Natural killer cell (primary cell): Measurements from ENCODE around the gene BCLAF1. TPM values are rescaled to one million over a fixed set of nuclear protein-coding genes. Genes with fewer than 3 reads are reported as not detected.

ENCODE experiments used
- ATAC-seq, 3 donors: fragments of 150-1000 bp in 2 of 3; fragments of 200-7000 bp in 1 of 3; cut with Tn5 transposase; 1 replicate in 1 of 3; 2 replicates in 2 of 3; pipeline ENCODE4 v1.10.0; 2021; ENCODE audit warnings: mild to moderate bottlenecking in 2 of 3, moderate library complexity in 2 of 3
- DNase-seq, 2 donors: peaks; one replicate each; pipeline versions ENCODE4 v3.0.0 to v3.0.0-alpha.2; 2013 to 2021; ENCODE audit warnings: mixed read lengths in 1 of 2
- H3K27ac ChIP-seq: one replicate; pipeline ENCODE4 v1.5.1; 2013; ENCODE audit warnings: mild to moderate bottlenecking, low read length
- H3K27me3 ChIP-seq: one replicate; pipeline ENCODE4 v1.6.1; 2013; ENCODE audit warnings: low read length; ENCODE audit not compliant: control insufficient read depth, insufficient read depth
- H3K36me3 ChIP-seq: one replicate; pipeline ENCODE4 v1.6.1; 2013; ENCODE audit warnings: low read length; ENCODE audit not compliant: control insufficient read depth, insufficient read depth
- H3K4me1 ChIP-seq: one replicate; pipeline ENCODE4 v1.6.1; 2013; ENCODE audit warnings: low read length; ENCODE audit not compliant: control insufficient read depth, insufficient read depth
- H3K4me3 ChIP-seq: one replicate; pipeline ENCODE4 v1.5.1; 2013; ENCODE audit warnings: low read length
- H3K9me3 ChIP-seq: one replicate; pipeline ENCODE4 v1.6.1; 2013; ENCODE audit warnings: low read length; ENCODE audit not compliant: control insufficient read depth, insufficient read depth
- H3K27ac Mint-ChIP-seq, 2 donors: one replicate each; pipeline ENCODE4 v1.8.0; 2022; ENCODE audit warnings: mild to moderate bottlenecking in 2 of 2, mixed read lengths in 2 of 2, moderate library complexity in 1 of 2
- H3K27me3 Mint-ChIP-seq, 2 donors: one replicate each; pipeline ENCODE4 v1.8.0; 2022; ENCODE audit warnings: low read depth in 2 of 2, mixed read lengths in 2 of 2
- H3K36me3 Mint-ChIP-seq: one replicate; pipeline ENCODE4 v1.8.0; 2022; ENCODE audit warnings: mixed read lengths
- H3K4me1 Mint-ChIP-seq, 2 donors: one replicate each; pipeline ENCODE4 v1.8.0; 2022; ENCODE audit warnings: mixed read lengths in 2 of 2
- H3K4me3 Mint-ChIP-seq: one replicate; pipeline ENCODE4 v1.8.0; 2022; ENCODE audit warnings: mild to moderate bottlenecking, moderate library complexity, mixed read lengths
- H3K9me3 Mint-ChIP-seq, 2 donors: one replicate each; pipeline ENCODE4 v1.8.0; 2022; ENCODE audit warnings: mixed read lengths in 2 of 2
- WGBS: methylation state at CpG from one replicate; pipeline ENCODE4 v1.1.7; 2013; ENCODE audit warnings: missing lambda C conversion rate; ENCODE audit not compliant: insufficient coverage; 5-methylcytosine and 5-hydroxymethylcytosine counted together
- intact Hi-C: fragments of 100-400 bp; cut with micrococcal nuclease; formaldehyde crosslinking; loops from one replicate; pipeline ENCODE4 v1.14.2; 2022
- total RNA-seq, 4 donors: library from RNA; stranded (reverse); fragments of 120-200 nt in 1 of 4; gene quantifications; one replicate each; pipeline versions ENCODE4 v1.2.3 to v1.2.4, GENCODE V29; 2013 to 2022
- TF ChIP-seq, protein P1 (sequence below): fragments of 200-600 bp; IDR thresholded peaks from one replicate; pipeline ENCODE4 v1.8.0; 2022; ENCODE audit warnings: antibody characterized with exemption

BCLAF1 gene
- total RNA-seq, 3 donors from 2014 or later (not counting 1 experiment from before 2014, with no cell fraction given): 391 to 582 (median 465) TPM

DNA sequence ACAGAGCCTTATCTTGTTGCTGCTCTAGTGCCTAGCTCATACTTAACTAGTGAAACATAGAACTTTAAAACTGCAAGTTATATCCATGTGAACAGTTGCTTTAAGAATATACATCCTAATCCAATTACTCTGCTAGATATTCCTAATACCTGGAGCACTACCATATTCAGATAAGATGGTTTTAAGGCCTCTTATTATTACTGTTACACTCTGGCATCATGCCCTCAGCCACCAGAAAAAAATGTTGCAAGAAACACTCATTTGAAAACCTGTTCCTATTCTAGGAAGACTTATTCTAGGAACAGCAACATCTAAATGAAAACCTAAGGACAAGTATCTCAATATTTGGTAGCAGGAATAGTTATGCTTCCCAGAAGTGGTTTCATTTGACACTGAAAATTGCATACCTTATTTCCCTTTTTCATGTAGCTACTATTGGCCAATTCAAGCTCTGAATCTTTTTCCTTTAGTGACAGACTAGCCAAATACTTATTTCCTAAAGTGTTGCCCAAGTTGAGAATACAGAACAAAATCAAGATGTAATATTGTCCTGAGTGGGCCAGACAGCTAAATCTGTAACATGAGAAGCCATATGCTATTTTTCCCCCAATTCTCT is 34.7 kb downstream of the BCLAF1 start:
- ATAC-seq (no peak), DNase-seq (no peak)
- Mint-ChIP-seq H3K4me1 (peaks cover 12 to 27% of the 10 kb centered on the region in 2 donors), H3K36me3 (no peaks in the 10 kb centered on the region), H3K9me3 (no peaks in the 10 kb centered on the region), H3K27me3 (no peaks in the 10 kb centered on the region), H3K4me3 (no peak overlapping the region), H3K27ac (peak overlapping the region in 1 of 2 donors; percentile 80)
- Histone ChIP-seq H3K4me1 (peaks cover 7% of the 10 kb centered on the region), H3K4me3 (no peak overlapping the region), H3K9me3 (no peaks in the 10 kb centered on the region), H3K36me3 (peaks cover 40% of the 10 kb centered on the region), H3K27ac (no peak overlapping the region), H3K27me3 (no peaks in the 10 kb centered on the region)
- intact Hi-C loops: no loop called here
- TF ChIP-seq, protein P1, sequence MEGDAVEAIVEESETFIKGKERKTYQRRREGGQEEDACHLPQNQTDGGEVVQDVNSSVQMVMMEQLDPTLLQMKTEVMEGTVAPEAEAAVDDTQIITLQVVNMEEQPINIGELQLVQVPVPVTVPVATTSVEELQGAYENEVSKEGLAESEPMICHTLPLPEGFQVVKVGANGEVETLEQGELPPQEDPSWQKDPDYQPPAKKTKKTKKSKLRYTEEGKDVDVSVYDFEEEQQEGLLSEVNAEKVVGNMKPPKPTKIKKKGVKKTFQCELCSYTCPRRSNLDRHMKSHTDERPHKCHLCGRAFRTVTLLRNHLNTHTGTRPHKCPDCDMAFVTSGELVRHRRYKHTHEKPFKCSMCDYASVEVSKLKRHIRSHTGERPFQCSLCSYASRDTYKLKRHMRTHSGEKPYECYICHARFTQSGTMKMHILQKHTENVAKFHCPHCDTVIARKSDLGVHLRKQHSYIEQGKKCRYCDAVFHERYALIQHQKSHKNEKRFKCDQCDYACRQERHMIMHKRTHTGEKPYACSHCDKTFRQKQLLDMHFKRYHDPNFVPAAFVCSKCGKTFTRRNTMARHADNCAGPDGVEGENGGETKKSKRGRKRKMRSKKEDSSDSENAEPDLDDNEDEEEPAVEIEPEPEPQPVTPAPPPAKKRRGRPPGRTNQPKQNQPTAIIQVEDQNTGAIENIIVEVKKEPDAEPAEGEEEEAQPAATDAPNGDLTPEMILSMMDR: no peak

DNA sequence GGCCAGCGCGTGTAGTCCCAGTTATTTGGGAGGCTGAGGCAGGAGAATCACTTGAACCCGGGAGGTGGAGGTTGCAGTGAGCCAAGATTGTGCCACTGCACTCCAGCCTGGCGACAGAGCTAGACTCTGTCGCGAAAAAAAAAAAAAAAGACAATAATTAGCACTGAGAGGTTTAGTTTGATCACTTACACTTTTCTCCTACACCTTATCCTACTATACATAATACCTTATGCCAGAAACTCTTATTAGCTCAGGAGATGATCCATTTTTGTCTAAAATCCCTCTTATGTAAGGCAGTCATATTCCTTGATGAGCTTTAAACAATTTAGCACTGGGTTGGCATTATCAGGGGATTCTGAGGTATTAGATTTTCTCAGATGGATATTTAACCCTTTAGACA is 35.9 kb downstream of the BCLAF1 start:
- TF ChIP-seq, protein P1: no peak
- H3K4me1 ChIP-seq: peaks cover 15% of the 10 kb centered on the region
- DNase-seq (no peak), ATAC-seq (no peak)
- peak overlapping the region in 1 of 2 donors; percentile 80 for H3K27ac Mint-ChIP-seq
- H3K27me3 ChIP-seq: no peaks in the 10 kb centered on the region
- peak overlapping the region; percentile 25 for H3K4me3 Mint-ChIP-seq
- H3K36me3 Mint-ChIP-seq: no peaks in the 10 kb centered on the region
- H3K9me3 ChIP-seq: no peaks in the 10 kb centered on the region
- peaks cover 24 to 32% of the 10 kb centered on the region in 2 donors for H3K4me1 Mint-ChIP-seq
- H3K27ac ChIP-seq: no peak overlapping the region
- H3K36me3 ChIP-seq: peaks cover 30% of the 10 kb centered on the region
- no peaks in the 10 kb centered on the region for H3K9me3 Mint-ChIP-seq
- 93% methylated on average over 6 of the region's 6 CpGs for WGBS
- H3K27me3 Mint-ChIP-seq: no peaks in the 10 kb centered on the region
- intact Hi-C loops: no loop called here
- H3K4me3 ChIP-seq: no peak overlapping the region

DNA sequence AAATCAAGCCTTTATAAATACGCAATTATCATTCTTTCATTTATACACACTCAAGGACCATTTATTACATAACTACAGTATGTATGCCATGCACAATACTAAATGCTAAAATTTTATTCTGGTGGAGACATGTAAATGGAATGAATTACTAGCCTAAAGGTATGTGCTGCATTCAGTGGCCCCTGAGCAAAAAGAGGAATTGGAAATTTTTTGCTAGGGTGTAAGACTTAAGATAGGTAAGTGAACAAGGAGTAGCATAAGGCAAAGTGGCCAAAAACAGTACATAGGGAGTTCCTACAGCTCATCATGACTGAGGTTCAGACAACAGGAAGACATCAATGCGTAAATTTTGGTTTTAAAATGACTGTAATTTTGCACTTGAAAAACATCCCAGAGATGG is 37.2 kb downstream of the BCLAF1 start:
- no peaks in the 10 kb centered on the region for H3K36me3 Mint-ChIP-seq
- Histone ChIP-seq H3K36me3 (peaks cover 17% of the 10 kb centered on the region), H3K9me3 (no peaks in the 10 kb centered on the region), H3K27me3 (no peaks in the 10 kb centered on the region), H3K4me1 (peaks cover 15% of the 10 kb centered on the region), H3K4me3 (no peak overlapping the region), H3K27ac (no peak overlapping the region)
- DNase-seq (peak in 1 of 2 donors; percentile 37), ATAC-seq (no peak)
- WGBS: 57% methylated on average over 1 of the region's 2 CpGs
- intact Hi-C loops: no loop called here
- no peaks in the 10 kb centered on the region for H3K27me3 Mint-ChIP-seq
- H3K9me3 Mint-ChIP-seq: no peaks in the 10 kb centered on the region
- peak overlapping the region; percentile 71 for H3K4me3 Mint-ChIP-seq
- H3K27ac Mint-ChIP-seq: peak overlapping the region; percentile 1 to 80
- H3K4me1 Mint-ChIP-seq: peaks cover 24 to 32% of the 10 kb centered on the region in 2 donors
- TF ChIP-seq, protein P1: no peak

DNA sequence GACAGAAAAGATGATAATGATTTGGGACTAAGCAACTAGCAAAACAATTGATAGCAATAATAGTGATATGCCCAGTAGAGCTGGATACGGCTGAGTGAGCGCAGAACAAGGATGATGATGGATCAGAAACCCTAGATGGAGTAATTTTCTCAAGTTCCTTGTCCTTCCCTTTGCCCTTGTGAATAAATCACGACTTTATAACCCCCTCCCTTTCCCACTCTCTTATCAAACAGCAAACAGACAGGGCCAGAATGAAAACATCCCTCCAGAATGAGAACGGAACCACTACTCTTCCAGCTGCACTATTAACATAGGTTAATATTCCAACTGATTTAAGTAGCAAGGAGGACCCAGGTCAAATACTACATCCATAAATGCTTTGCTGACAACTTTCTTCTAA is 38.3 kb downstream of the BCLAF1 start:
- intact Hi-C loops: no loop called here
- TF ChIP-seq, protein P1: no peak
- Mint-ChIP-seq H3K27ac (peak overlapping the region; percentile 80 to 91), H3K36me3 (no peaks in the 10 kb centered on the region), H3K27me3 (no peaks in the 10 kb centered on the region), H3K9me3 (no peaks in the 10 kb centered on the region), H3K4me3 (peak overlapping the region; percentile 98), H3K4me1 (peaks cover 24 to 32% of the 10 kb centered on the region in 2 donors)
- Histone ChIP-seq H3K27ac (no peak overlapping the region), H3K9me3 (no peaks in the 10 kb centered on the region), H3K36me3 (peaks cover 9% of the 10 kb centered on the region), H3K27me3 (no peaks in the 10 kb centered on the region), H3K4me3 (no peak overlapping the region), H3K4me1 (peaks cover 15% of the 10 kb centered on the region)
- ATAC-seq (no peak), DNase-seq (peak in 1 of 2 donors; percentile 14)
- WGBS: 49% methylated on average over 4 of the region's 4 CpGs
